MM.1S (cell line): Measurements from ENCODE around the gene HOXB3.

Experiments
- DNase-seq: peaks from one replicate; pipeline ENCODE4 v3.0.0-alpha.2; 2015
- H2AFZ ChIP-seq: fragments of 300-600 bp; sonication (generic); 2 replicates; pipeline ENCODE4 v1.6.0; 2016; ENCODE audit warnings: antibody characterized with exemption, low read length
- H3F3A ChIP-seq: fragments of 300-600 bp; sonication (generic); 2 replicates; pipeline ENCODE4 v1.6.1; 2016; ENCODE audit warnings: mild to moderate bottlenecking, antibody characterized with exemption, low read length, moderate library complexity, mixed read lengths; ENCODE audit not compliant: insufficient read depth
- H3K27ac ChIP-seq: fragments of 300-600 bp; sonication (generic); 2 replicates; pipeline ENCODE4 v1.5.1; 2016; ENCODE audit warnings: mild to moderate bottlenecking, low read length
- H3K27me3 ChIP-seq: fragments of 300-600 bp; sonication (generic); replicated peaks from 2 replicates; pipeline ENCODE4 v1.6.0; 2016; ENCODE audit warnings: low read length; ENCODE audit not compliant: insufficient read depth
- H3K36me3 ChIP-seq: fragments of 300-600 bp; sonication (generic); replicated peaks from 2 replicates; pipeline ENCODE4 v1.6.1; 2016; ENCODE audit warnings: mild to moderate bottlenecking, low read length, mixed read lengths; ENCODE audit not compliant: insufficient read depth
- H3K4me1 ChIP-seq: fragments of 300-600 bp; sonication (generic); 2 replicates; pipeline ENCODE4 v1.6.1; 2016; ENCODE audit warnings: low read length, mixed read lengths
- H3K4me2 ChIP-seq: fragments of 300-600 bp; sonication (generic); 2 replicates; pipeline ENCODE4 v1.6.0; 2016; ENCODE audit warnings: low read depth, low read length
- H3K4me3 ChIP-seq: fragments of 300-600 bp; sonication (generic); 2 replicates; pipeline ENCODE4 v1.5.1; 2016; ENCODE audit warnings: low read length, mixed read lengths
- H3K79me2 ChIP-seq: fragments of 300-600 bp; sonication (generic); 2 replicates; pipeline ENCODE4 v1.6.1; 2016; ENCODE audit warnings: mixed run types, low read length, mixed read lengths
- H3K9ac ChIP-seq: fragments of 300-600 bp; sonication (generic); 2 replicates; pipeline ENCODE4 v1.6.1; 2016; ENCODE audit warnings: low read length, mixed read lengths
- H3K9me2 ChIP-seq: fragments of 300-600 bp; sonication (generic); replicated peaks from 2 replicates; pipeline ENCODE4 v1.6.1; 2016; ENCODE audit warnings: mild to moderate bottlenecking, low read length, mixed read lengths; ENCODE audit not compliant: insufficient read depth
- H3K9me3 ChIP-seq: fragments of 300-600 bp; sonication (generic); replicated peaks from 2 replicates; pipeline ENCODE4 v1.6.1; 2016; ENCODE audit warnings: mild to moderate bottlenecking, low read length, mixed read lengths; ENCODE audit not compliant: insufficient read depth
- H4K20me1 ChIP-seq: fragments of 300-600 bp; sonication (generic); 2 replicates; pipeline ENCODE4 v1.6.1; 2016; ENCODE audit warnings: mild to moderate bottlenecking, low read length, moderate library complexity, mixed read lengths; ENCODE audit not compliant: insufficient read depth
- CTCF ChIP-seq: fragments of 300-600 bp; sonication (generic); IDR thresholded peaks from 2 replicates; pipeline ENCODE4 v1.5.1; 2016; ENCODE audit warnings: antibody characterized with exemption, low read length, mixed read lengths
- EZH2 ChIP-seq: fragments of 300-600 bp; sonication (generic); optimal IDR thresholded peaks from 2 replicates; pipeline ENCODE3; 2017; ENCODE audit warnings: low read depth, mild to moderate bottlenecking, antibody characterized with exemption, low read length, mixed read lengths
- EZH2phosphoT487 ChIP-seq: fragments of 300-600 bp; sonication (generic); IDR thresholded peaks from 2 replicates; pipeline ENCODE4 v1.6.1; 2018; ENCODE audit warnings: antibody characterized with exemption, low read length

The HOXB3 gene

GRCh38 chr17:48630009-48630924 is 40.2 kb upstream of the HOXB3 start:
- H3K4me3 ChIP-seq, result no peak overlapping the region

GRCh38 chr17:48629411-48629759 is 39.3 kb upstream of the HOXB3 start:
- no peaks in the 10 kb centered on the region for H3K9me3 ChIP-seq
- H4K20me1 ChIP-seq, result no peaks in the 10 kb centered on the region
- H3K36me3 ChIP-seq, result no peaks in the 10 kb centered on the region
- DNase-seq, result no peak
- H3K4me3 ChIP-seq, result no peak overlapping the region
- no peaks in the 10 kb centered on the region for H3K9me2 ChIP-seq
- no peak overlapping the region for H2AFZ ChIP-seq
- no peaks in the 10 kb centered on the region for H3F3A ChIP-seq
- H3K27ac ChIP-seq, result no peak overlapping the region
- no peak overlapping the region for H3K9ac ChIP-seq
- peaks cover 59% of the 10 kb centered on the region for H3K27me3 ChIP-seq
- H3K4me1 ChIP-seq, result no peaks in the 10 kb centered on the region
- TF ChIP-seq EZH2 (no peak), EZH2phosphoT487 (no peak), CTCF (no peak)
- H3K79me2 ChIP-seq, result no peaks in the 10 kb centered on the region
- H3K4me2 ChIP-seq, result no peak overlapping the region

More at GRCh38 chr17:48630009-48630924, 40.2 kb upstream of the HOXB3 start:
- Histone ChIP-seq H3K9me2 (no peaks in the 10 kb centered on the region), H3K9ac (no peak overlapping the region), H3F3A (no peaks in the 10 kb centered on the region), H3K27me3 (peaks cover 50% of the 10 kb centered on the region), H3K4me1 (no peaks in the 10 kb centered on the region), H3K27ac (no peak overlapping the region), H3K79me2 (no peaks in the 10 kb centered on the region), H3K9me3 (no peaks in the 10 kb centered on the region), H3K4me2 (no peak overlapping the region), H3K36me3 (no peaks in the 10 kb centered on the region), H2AFZ (no peak overlapping the region), H4K20me1 (no peaks in the 10 kb centered on the region)
- no peak for DNase-seq
- TF ChIP-seq EZH2phosphoT487, result no peak
- TF ChIP-seq EZH2, result no peak
- no peak for TF ChIP-seq CTCF

GRCh38 chr17:48628649-48629410 is 38.8 kb upstream of the HOXB3 start:
- peaks cover 65% of the 10 kb centered on the region for H3K27me3 ChIP-seq
- no peaks in the 10 kb centered on the region for H3K9me3 ChIP-seq
- no peaks in the 10 kb centered on the region for H3K4me1 ChIP-seq
- no peak overlapping the region for H2AFZ ChIP-seq
- no peaks in the 10 kb centered on the region for H3K36me3 ChIP-seq
- no peaks in the 10 kb centered on the region for H3K9me2 ChIP-seq
- DNase-seq, result no peak
- TF ChIP-seq EZH2 (no peak), CTCF (no peak), EZH2phosphoT487 (no peak)
- no peak overlapping the region for H3K27ac ChIP-seq
- H3K79me2 ChIP-seq, result no peaks in the 10 kb centered on the region
- H3K4me3 ChIP-seq, result no peak overlapping the region
- no peak overlapping the region for H3K9ac ChIP-seq
- no peak overlapping the region for H3K4me2 ChIP-seq
- H3F3A ChIP-seq, result no peaks in the 10 kb centered on the region
- H4K20me1 ChIP-seq, result no peaks in the 10 kb centered on the region
